Skeletal muscle tissue (tissue), 4 donors: ENCODE results near the gene USP19. TPM values are rescaled to one million over a fixed set of nuclear protein-coding genes. Genes with fewer than 3 reads are reported as not detected.

Source experiments
- H3K27ac ChIP-seq: one replicate; pipeline ENCODE4 v1.7.0; 2013; ENCODE audit warnings: mild to moderate bottlenecking, low read depth, low read length, inconsistent platforms
- H3K27me3 ChIP-seq, 3 donors: one replicate each; pipeline ENCODE4 v1.7.0; 2013; ENCODE audit warnings: low read length in 3 of 3; ENCODE audit not compliant: control insufficient read depth in 3 of 3, insufficient read depth in 3 of 3
- H3K36me3 ChIP-seq, 3 donors: one replicate each; pipeline ENCODE4 v1.7.0; 2013; ENCODE audit warnings: low read length in 3 of 3; ENCODE audit not compliant: control insufficient read depth in 3 of 3, insufficient read depth in 3 of 3
- H3K4me1 ChIP-seq, 3 donors: one replicate each; pipeline ENCODE4 v1.7.0; 2013; ENCODE audit warnings: low read length in 3 of 3, mild to moderate bottlenecking in 3 of 3; ENCODE audit not compliant: control insufficient read depth in 3 of 3, insufficient read depth in 3 of 3
- H3K4me3 ChIP-seq, 3 donors: one replicate each; pipeline ENCODE4 v1.7.0; 2013; ENCODE audit warnings: low read length in 3 of 3
- H3K9ac ChIP-seq, 3 donors: one replicate each; pipeline ENCODE4 v1.7.0; 2013; ENCODE audit warnings: low read length in 3 of 3, mild to moderate bottlenecking in 3 of 3, moderate library complexity in 2 of 3, low read depth in 1 of 3
- H3K9me3 ChIP-seq, 3 donors: one replicate each; pipeline ENCODE4 v1.7.0; 2013; ENCODE audit warnings: low read length in 3 of 3; ENCODE audit not compliant: control insufficient read depth in 3 of 3
- total RNA-seq: library from RNA; depleted of rRNA; stranded (reverse); fragments of >200 nt; gene quantifications from one replicate; pipeline ENCODE4 v1.2.3, GENCODE V29; 2014
- donor health status: Osteomylitis.

USP19 gene
- total RNA-seq, 1 donor from 2014 or later, result 37.1 TPM

GRCh38 chr3:49133226-49133951 lies 12.8 kb upstream of the USP19 start:
- Histone ChIP-seq H3K9ac (peak overlapping the region; percentile 89 to 96 (median 92)), H3K27me3 (peaks cover 0 to 8% (median 0%) of the 10 kb centered on the region in 3 donors), H3K4me3 (peak overlapping the region; percentile 91 to 99 (median 98)), H3K36me3 (peaks cover 30 to 33% (median 31%) of the 10 kb centered on the region in 3 donors), H3K27ac (peak overlapping the region; percentile 88), H3K9me3 (no peaks in the 10 kb centered on the region), H3K4me1 (peaks cover 36 to 49% (median 37%) of the 10 kb centered on the region in 3 donors)

GRCh38 chr3:49132437-49133225 lies 12.0 kb upstream of the USP19 start, which contains the start of gene LAMB2:
Gene LAMB2 (minus strand): TSS chr3:49133050. CDS start chr3:49132867, 183 bp downstream.
- Histone ChIP-seq H3K9me3 (no peaks in the 10 kb centered on the region), H3K27ac (peak within 1 kb of the TSS; percentile 88), H3K9ac (peak within 1 kb of the TSS; percentile 89 to 96 (median 92)), H3K4me1 (peaks cover 36 to 53% (median 37%) of the 10 kb centered on the region in 3 donors), H3K4me3 (peak within 1 kb of the TSS; percentile 91 to 99 (median 98)), H3K36me3 (peaks cover 35 to 37% (median 36%) of the 10 kb centered on the region in 3 donors), H3K27me3 (peaks cover 0 to 2% (median 0%) of the 10 kb centered on the region in 3 donors)

- peaks cover 36 to 53% (median 37%) of the 10 kb centered on the region in 3 donors for H3K4me1 ChIP-seq
- no peaks in the 10 kb centered on the region for H3K9me3 ChIP-seq
- peaks cover 35 to 39% (median 38%) of the 10 kb centered on the region in 3 donors for H3K36me3 ChIP-seq
- H3K9ac ChIP-seq, result peak overlapping the region; percentile 89 to 96 (median 92)
- H3K4me3 ChIP-seq, result peak overlapping the region; percentile 91 to 99 (median 98)
- H3K27me3 ChIP-seq, result no peaks in the 10 kb centered on the region
- H3K27ac ChIP-seq, result peak overlapping the region; percentile 88
Observed at GRCh38 chr3:49132073-49132436, 11.4 kb upstream of the USP19 start.

- H3K9ac ChIP-seq, result peak overlapping the region; percentile 89 to 96 (median 92)
- H3K4me1 ChIP-seq, result peaks cover 36 to 53% (median 37%) of the 10 kb centered on the region in 3 donors
Observed at GRCh38 chr3:49131576-49131975, 11.0 kb upstream of the USP19 start.

GRCh38 chr3:49131040-49131439 lies 10.4 kb upstream of the USP19 start:
- Histone ChIP-seq H3K9ac (peak overlapping the region; percentile 89 to 96 (median 92)), H3K27ac (peak overlapping the region; percentile 88), H3K36me3 (peaks cover 43 to 49% (median 48%) of the 10 kb centered on the region in 3 donors), H3K4me3 (peak overlapping the region; percentile 91 to 99 (median 98)), H3K9me3 (no peaks in the 10 kb centered on the region), H3K27me3 (no peaks in the 10 kb centered on the region), H3K4me1 (peaks cover 36 to 53% (median 37%) of the 10 kb centered on the region in 3 donors)

More at GRCh38 chr3:49131576-49131975, 11.0 kb upstream of the USP19 start:
- Histone ChIP-seq H3K27ac (peak overlapping the region; percentile 88), H3K27me3 (no peaks in the 10 kb centered on the region), H3K4me3 (peak overlapping the region; percentile 91 to 99 (median 98)), H3K9me3 (no peaks in the 10 kb centered on the region), H3K36me3 (peaks cover 38 to 44% (median 43%) of the 10 kb centered on the region in 3 donors)

GRCh38 chr3:49124991-49125670 lies 4.5 kb upstream of the USP19 start:
- Histone ChIP-seq H3K4me3 (no peak overlapping the region), H3K9me3 (no peaks in the 10 kb centered on the region), H3K36me3 (peaks cover 82% of the 10 kb centered on the region in 3 donors), H3K9ac (no peak overlapping the region), H3K27me3 (no peaks in the 10 kb centered on the region), H3K4me1 (peaks cover 15 to 29% (median 17%) of the 10 kb centered on the region in 3 donors), H3K27ac (no peak overlapping the region)

- Histone ChIP-seq H3K4me1 (peaks cover 18 to 29% (median 20%) of the 10 kb centered on the region in 3 donors), H3K27ac (no peak overlapping the region), H3K4me3 (no peak overlapping the region), H3K9me3 (no peaks in the 10 kb centered on the region), H3K36me3 (peaks cover 72 to 73% (median 73%) of the 10 kb centered on the region in 3 donors), H3K27me3 (no peaks in the 10 kb centered on the region), H3K9ac (no peak overlapping the region)
Observed at GRCh38 chr3:49124203-49124602, 3.6 kb upstream of the USP19 start.

GRCh38 chr3:49123687-49124086 lies 3.1 kb upstream of the USP19 start:
- no peaks in the 10 kb centered on the region for H3K9me3 ChIP-seq
- no peaks in the 10 kb centered on the region for H3K27me3 ChIP-seq
- peaks cover 23 to 34% (median 24%) of the 10 kb centered on the region in 3 donors for H3K4me1 ChIP-seq
- H3K4me3 ChIP-seq, result no peak overlapping the region
- H3K36me3 ChIP-seq, result peaks cover 67 to 72% (median 70%) of the 10 kb centered on the region in 3 donors
- no peak overlapping the region for H3K9ac ChIP-seq
- H3K27ac ChIP-seq, result no peak overlapping the region

- Histone ChIP-seq H3K9me3 (no peaks in the 10 kb centered on the region), H3K4me1 (peaks cover 23 to 33% (median 24%) of the 10 kb centered on the region in 3 donors), H3K9ac (no peak overlapping the region), H3K27ac (no peak overlapping the region), H3K27me3 (no peaks in the 10 kb centered on the region), H3K36me3 (peaks cover 64 to 69% (median 69%) of the 10 kb centered on the region in 3 donors), H3K4me3 (no peak overlapping the region)
Observed at GRCh38 chr3:49122886-49123545, 2.4 kb upstream of the USP19 start.
